Fibroblast of lung (primary cell): Measurements from ENCODE around the gene PPM1A. TPM values are rescaled to one million over a fixed set of nuclear protein-coding genes. Genes with fewer than 3 reads are reported as not detected.

ENCODE experiments used
- DNase-seq, 2 donors: peaks; one replicate each; pipeline versions ENCODE4 v3.0.0 to v3.0.0-alpha.2; 2010; ENCODE audit warnings: low read depth in 2 of 2
- H2AFZ ChIP-seq: 2 replicates; pipeline ENCODE4 v1.5.1; 2012; ENCODE audit warnings: low read length, control low read depth, inconsistent platforms
- H3K27ac ChIP-seq: 2 replicates; pipeline ENCODE4 v1.5.1; 2011; ENCODE audit warnings: low read length, control low read depth; ENCODE audit not compliant: insufficient read depth
- H3K27me3 ChIP-seq: 2 replicates; pipeline ENCODE4 v1.5.1; 2011; ENCODE audit warnings: mild to moderate bottlenecking, low read length; ENCODE audit not compliant: control insufficient read depth, insufficient read depth
- H3K36me3 ChIP-seq: 2 replicates; pipeline ENCODE4 v1.5.1; 2011; ENCODE audit warnings: low read length; ENCODE audit not compliant: control insufficient read depth, insufficient read depth
- H3K4me1 ChIP-seq: 2 replicates; pipeline ENCODE4 v1.5.1; 2011; ENCODE audit warnings: low read length; ENCODE audit not compliant: control insufficient read depth, insufficient read depth; ENCODE audit errors: extremely low read depth
- H3K4me2 ChIP-seq: 2 replicates; pipeline ENCODE4 v1.5.1; 2011; ENCODE audit warnings: low read length, control low read depth; ENCODE audit not compliant: insufficient read depth; ENCODE audit errors: extremely low read depth
- H3K4me3 ChIP-seq, 4 experiments: fragments of 200-600 bp in 1 of 4; sonication (generic) in 1 of 4; replicated peaks in 1 of 4; 2 replicates each; pipeline ENCODE4 v1.5.1; 2011 to 2016; ENCODE audit warnings: low read length in 4 of 4, low read depth in 3 of 4, mild to moderate bottlenecking in 3 of 4, control low read depth in 2 of 4, inconsistent platforms in 1 of 4, mixed read lengths in 1 of 4; ENCODE audit not compliant: insufficient read depth in 1 of 4; ENCODE audit errors: control extremely low read depth in 1 of 4
- H3K79me2 ChIP-seq: 2 replicates; pipeline ENCODE4 v1.5.1; 2012; ENCODE audit warnings: mild to moderate bottlenecking, low read length, inconsistent platforms; ENCODE audit not compliant: control insufficient read depth, insufficient read depth
- H3K9ac ChIP-seq: 2 replicates; pipeline ENCODE4 v1.5.1; 2011; ENCODE audit warnings: mild to moderate bottlenecking, low read length, control low read depth; ENCODE audit not compliant: insufficient read depth
- H3K9me3 ChIP-seq: 2 replicates; pipeline ENCODE4 v1.5.1; 2012; ENCODE audit warnings: low read depth, low read length; ENCODE audit not compliant: control insufficient read depth, insufficient read depth
- H4K20me1 ChIP-seq: 2 replicates; pipeline ENCODE4 v1.5.1; 2011; ENCODE audit warnings: low read length; ENCODE audit not compliant: control insufficient read depth, insufficient read depth; ENCODE audit errors: extremely low read depth
- EZH2 ChIP-seq: IDR thresholded peaks from 2 replicates; pipeline ENCODE4 v1.5.1; 2012; ENCODE audit warnings: low read length, control low read depth, mild to moderate bottlenecking; ENCODE audit errors: missing control alignments
- polyA plus RNA-seq, 2 donors: library from polyadenylated mRNA; depleted of rRNA in 1 of 2; stranded (reverse) in 1 of 2; unstranded in 1 of 2; fragments of >200 nt; gene quantifications; 2 replicates each; pipeline ENCODE4 v1.2.1, GENCODE V29; 2011 to 2012; ENCODE audit warnings: missing spikeins in 1 of 2
- total RNA-seq: library from RNA; depleted of rRNA; stranded (reverse); fragments of >200 nt; gene quantifications from 2 replicates; pipeline ENCODE4 v1.2.1, GENCODE V29; 2014
- TF ChIP-seq, protein P1 (sequence below), 2 donors: IDR thresholded peaks in 1 of 2; conservative IDR thresholded peaks in 1 of 2; 1 replicate in 1 of 2; 2 replicates in 1 of 2; pipeline ENCODE4 v1.5.1; 2011 to 2012; ENCODE audit warnings: low read length in 2 of 2, control low read depth in 1 of 2, inconsistent platforms in 1 of 2, low read depth in 1 of 2, mild to moderate bottlenecking in 1 of 2

Gene PPM1A
- total and polyA plus RNA-seq, 2 donors (not counting 1 experiment from before 2014, with no cell fraction given): 25.9 to 51.3 TPM

DNA sequence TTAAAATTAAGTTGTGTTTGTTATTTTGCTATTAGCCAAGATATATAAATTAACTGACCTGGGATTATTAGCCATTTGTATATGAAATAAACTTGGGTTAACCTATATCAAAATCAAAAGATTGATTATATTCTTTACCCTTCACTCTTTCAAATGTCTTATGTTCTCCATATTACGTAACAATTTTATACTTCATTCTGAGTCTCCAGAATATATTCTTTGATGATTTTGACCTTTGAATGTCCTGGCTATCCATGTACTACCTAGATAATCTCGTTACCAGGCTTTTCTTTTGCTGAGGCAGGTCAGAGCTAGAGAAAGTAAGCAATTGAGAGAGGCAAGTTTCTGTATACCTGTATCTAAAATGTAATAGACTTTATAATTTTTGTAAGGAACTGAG, 3.6 kb downstream of the PPM1A start:
- Histone ChIP-seq H3K27me3 (no peaks in the 10 kb centered on the region), H3K36me3 (no peaks in the 10 kb centered on the region), H4K20me1 (peaks cover 6% of the 10 kb centered on the region), H3K4me3 (no peak overlapping the region), H3K27ac (no peak overlapping the region), H3K4me1 (peaks cover 4% of the 10 kb centered on the region), H3K9ac (no peak overlapping the region), H2AFZ (no peak overlapping the region), H3K9me3 (no peaks in the 10 kb centered on the region), H3K4me2 (no peak overlapping the region), H3K79me2 (peaks cover 65% of the 10 kb centered on the region)
- no peak for DNase-seq
- TF ChIP-seq EZH2: no peak
- TF ChIP-seq, protein P1, sequence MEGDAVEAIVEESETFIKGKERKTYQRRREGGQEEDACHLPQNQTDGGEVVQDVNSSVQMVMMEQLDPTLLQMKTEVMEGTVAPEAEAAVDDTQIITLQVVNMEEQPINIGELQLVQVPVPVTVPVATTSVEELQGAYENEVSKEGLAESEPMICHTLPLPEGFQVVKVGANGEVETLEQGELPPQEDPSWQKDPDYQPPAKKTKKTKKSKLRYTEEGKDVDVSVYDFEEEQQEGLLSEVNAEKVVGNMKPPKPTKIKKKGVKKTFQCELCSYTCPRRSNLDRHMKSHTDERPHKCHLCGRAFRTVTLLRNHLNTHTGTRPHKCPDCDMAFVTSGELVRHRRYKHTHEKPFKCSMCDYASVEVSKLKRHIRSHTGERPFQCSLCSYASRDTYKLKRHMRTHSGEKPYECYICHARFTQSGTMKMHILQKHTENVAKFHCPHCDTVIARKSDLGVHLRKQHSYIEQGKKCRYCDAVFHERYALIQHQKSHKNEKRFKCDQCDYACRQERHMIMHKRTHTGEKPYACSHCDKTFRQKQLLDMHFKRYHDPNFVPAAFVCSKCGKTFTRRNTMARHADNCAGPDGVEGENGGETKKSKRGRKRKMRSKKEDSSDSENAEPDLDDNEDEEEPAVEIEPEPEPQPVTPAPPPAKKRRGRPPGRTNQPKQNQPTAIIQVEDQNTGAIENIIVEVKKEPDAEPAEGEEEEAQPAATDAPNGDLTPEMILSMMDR (conservative IDR thresholded peaks at IDR 0.05 in 1 of 2, IDR thresholded peaks at IDR 0.05 in 1 of 2; ENCODE audit: low read depth in 1 of 2, low read length in 2 of 2): no peak

DNA sequence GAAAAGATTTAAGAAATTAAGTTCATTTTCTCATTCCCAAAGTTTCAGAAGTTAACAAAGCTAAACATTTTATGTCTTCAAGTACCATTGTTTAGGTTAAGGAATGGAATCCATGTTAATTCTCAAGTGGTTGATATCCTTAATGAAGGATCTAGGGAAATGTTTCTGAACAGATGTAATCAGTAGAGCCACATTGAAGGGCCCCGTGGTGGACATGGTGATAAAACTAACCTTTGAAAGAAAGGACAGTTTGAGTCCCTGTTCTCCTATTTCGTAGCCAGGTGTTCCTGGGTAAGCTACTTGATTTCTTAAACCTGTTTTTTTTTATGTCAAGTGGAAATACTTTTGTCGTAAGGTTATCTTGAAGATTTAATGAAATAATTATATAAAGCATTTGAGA, 4.6 kb downstream of the PPM1A start:
- H3K9me3 ChIP-seq: no peaks in the 10 kb centered on the region
- no peak for TF ChIP-seq EZH2
- TF ChIP-seq, protein P1 (conservative IDR thresholded peaks at IDR 0.05 in 1 of 2, IDR thresholded peaks at IDR 0.05 in 1 of 2; ENCODE audit: low read depth in 1 of 2, low read length in 2 of 2): no peak
- H4K20me1 ChIP-seq: peaks cover 6% of the 10 kb centered on the region
- H3K9ac ChIP-seq: no peak overlapping the region
- no peaks in the 10 kb centered on the region for H3K36me3 ChIP-seq
- peaks cover under 1% of the 10 kb centered on the region for H3K4me1 ChIP-seq
- no peak overlapping the region for H3K4me3 ChIP-seq
- H2AFZ ChIP-seq: no peak overlapping the region
- DNase-seq: no peak
- peaks cover 71% of the 10 kb centered on the region for H3K79me2 ChIP-seq
- H3K4me2 ChIP-seq: peak overlapping the region; percentile 10
- no peaks in the 10 kb centered on the region for H3K27me3 ChIP-seq
- no peak overlapping the region for H3K27ac ChIP-seq

DNA sequence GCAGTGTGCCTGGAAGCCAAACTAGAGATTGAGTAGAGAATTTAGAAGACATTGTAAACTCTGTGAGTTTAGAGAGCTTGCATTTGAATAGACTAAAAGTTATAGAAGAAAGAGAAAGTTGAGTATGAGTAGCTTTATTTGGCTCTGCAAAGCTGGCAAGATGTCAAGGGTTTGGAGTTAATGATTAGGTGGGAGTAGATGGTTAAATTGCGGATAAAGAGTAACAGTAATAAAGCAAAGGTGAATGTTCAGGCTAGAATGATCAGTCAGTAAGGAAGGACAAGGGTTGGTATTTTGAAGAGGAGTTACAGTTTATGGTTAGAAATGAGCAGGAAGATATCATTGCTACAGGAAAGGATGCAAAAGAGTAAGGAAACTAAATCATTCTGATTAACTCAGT, 5.2 kb downstream of the PPM1A start:
- Histone ChIP-seq H3K9me3 (no peaks in the 10 kb centered on the region), H2AFZ (no peak overlapping the region), H3K79me2 (peaks cover 72% of the 10 kb centered on the region), H3K4me2 (no peak overlapping the region), H3K4me3 (no peak overlapping the region), H3K9ac (no peak overlapping the region), H3K27me3 (no peaks in the 10 kb centered on the region), H4K20me1 (peaks cover 6% of the 10 kb centered on the region), H3K27ac (no peak overlapping the region), H3K36me3 (no peaks in the 10 kb centered on the region), H3K4me1 (no peaks in the 10 kb centered on the region)
- TF ChIP-seq, protein P1 (conservative IDR thresholded peaks at IDR 0.05 in 1 of 2, IDR thresholded peaks at IDR 0.05 in 1 of 2; ENCODE audit: low read depth in 1 of 2, low read length in 2 of 2): no peak
- TF ChIP-seq EZH2: no peak
- no peak for DNase-seq
